NCI-H1436 treated with DMSO at 0.1 percent for 48 hours (cell line): Measurements from ENCODE around the gene NAMPT.
"Not testable (repeated sequence)": the region's sequence is repeated elsewhere in the genome, so short reads cannot be mapped to it uniquely, and the experiment has no call there.

ENCODE experiments used
- DNase-seq: peaks from one replicate; lab custom pipeline; 2025; lab: John Stamatoyannopoulos, UW

Gene NAMPT

GRCh38 chr7:106231856-106232490, 52.8 kb downstream of the NAMPT start:
- DNase-seq = no peak

DNA sequence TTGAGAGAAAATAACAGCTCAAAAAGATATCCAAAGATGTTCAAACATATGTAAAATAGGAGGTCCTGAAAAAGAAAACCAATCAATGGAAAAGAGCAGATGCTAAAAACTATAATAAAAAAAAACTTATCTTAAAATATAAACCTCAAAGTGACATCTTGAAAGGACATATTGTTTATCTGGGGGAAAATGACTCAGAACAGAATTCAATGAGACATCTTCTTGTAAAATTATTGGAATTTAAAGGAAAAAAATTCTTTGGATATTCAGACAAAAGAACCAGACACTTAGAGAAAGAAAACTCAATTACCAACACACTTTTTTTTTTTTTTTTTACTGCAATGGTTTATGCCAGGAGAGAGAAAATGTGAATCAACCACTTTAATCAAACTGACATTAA, 58.9 kb downstream of the NAMPT start:
- no peak for DNase-seq

DNA sequence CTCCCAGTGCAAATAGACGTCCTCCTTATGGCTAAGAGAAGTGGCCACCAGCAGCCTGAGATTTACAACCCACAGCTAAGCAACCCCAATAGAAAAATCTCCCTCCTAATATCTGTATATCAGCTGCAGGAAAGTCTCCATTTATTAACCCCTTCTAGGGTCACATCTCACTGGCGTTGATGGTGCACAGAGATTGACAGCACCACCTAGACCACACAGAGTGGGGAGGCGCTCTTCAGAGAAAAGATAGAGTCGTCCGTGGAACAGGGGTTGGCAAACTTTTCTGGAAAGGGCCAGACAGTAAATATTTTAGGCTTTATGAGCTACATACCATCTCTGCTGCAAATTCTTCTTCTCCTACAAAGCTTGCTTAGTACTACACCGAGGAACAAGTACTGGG, 60.0 kb downstream of the NAMPT start:
- no peak for DNase-seq

GRCh38 chr7:106223156-106223555, 61.6 kb downstream of the NAMPT start:
- DNase-seq = no peak

GRCh38 chr7:106222545-106222944, 62.2 kb downstream of the NAMPT start:
- DNase-seq = no peak

- DNase-seq = no peak
Observed at GRCh38 chr7:106220307-106220706, 64.5 kb downstream of the NAMPT start.

- no peak for DNase-seq
Observed at GRCh38 chr7:106219170-106219569, 65.6 kb downstream of the NAMPT start.

DNA sequence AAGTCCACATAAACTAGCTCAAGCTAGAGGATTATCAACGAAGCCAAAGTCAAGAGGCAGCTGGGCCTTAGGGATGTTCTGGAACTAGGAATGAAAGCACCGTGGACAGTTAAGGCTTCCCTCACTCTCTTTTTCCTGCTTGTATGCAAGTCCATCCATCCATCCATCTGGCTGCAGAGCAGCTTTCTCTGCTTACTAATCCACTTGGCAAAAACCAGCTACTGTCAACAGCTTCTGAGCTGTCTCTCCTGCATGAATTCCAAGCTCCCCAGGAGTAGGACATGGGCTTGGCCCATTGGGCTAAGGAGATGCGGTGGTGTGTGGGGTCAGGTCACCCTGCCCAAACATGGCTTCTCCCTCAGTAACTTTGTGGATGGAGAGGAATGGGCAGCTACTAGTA, 66.2 kb downstream of the NAMPT start:
- DNase-seq = no peak

GRCh38 chr7:106216923-106217542, 67.8 kb downstream of the NAMPT start:
- DNase-seq = no peak

DNA sequence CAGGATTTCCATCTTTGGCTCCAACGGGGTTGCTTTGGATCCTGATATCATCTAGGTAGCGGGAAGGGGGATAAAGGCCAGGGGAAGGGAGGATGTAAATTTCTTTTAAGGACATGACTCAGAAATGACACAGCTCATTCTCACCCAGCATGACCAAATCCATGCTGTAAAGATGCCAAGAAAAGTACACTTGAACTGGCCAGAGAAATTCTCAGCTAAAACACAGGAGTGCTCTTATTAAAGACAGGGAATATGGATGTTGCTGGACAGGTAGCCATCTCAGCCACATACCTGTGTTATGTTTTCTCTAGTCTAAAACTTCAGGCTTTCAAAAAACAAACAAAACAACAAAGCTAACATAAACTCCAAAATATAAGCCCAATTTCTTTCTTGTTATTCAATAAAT, 68.3 kb downstream of the NAMPT start:
- no peak for DNase-seq

- DNase-seq = no peak
Observed at GRCh38 chr7:106215868-106216516, 68.8 kb downstream of the NAMPT start.

DNA sequence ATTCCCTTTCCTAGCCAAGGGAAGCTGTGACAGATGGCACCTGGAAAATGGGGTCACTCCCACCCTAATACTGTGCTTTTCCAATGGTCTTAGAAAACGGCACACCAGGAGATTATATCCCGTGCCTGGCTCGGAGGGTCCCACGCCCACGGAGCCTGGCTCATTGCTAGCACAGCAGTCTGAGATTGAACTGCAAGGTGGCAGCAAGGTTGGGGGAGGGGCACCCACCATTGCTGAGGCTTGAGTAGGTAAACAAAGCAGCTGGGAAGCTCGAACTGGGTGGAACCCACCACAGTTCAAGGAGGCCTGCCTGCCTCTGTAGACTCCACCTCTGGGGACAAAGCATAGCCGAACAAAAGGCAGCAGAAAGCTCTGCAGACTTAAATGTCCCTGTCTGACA, 75.8 kb downstream of the NAMPT start:
- DNase-seq = not testable (repeated sequence)

GRCh38 chr7:106206826-106207541, 77.8 kb downstream of the NAMPT start:
- DNase-seq = no peak

GRCh38 chr7:106205621-106206222, 79.1 kb downstream of the NAMPT start:
- no peak for DNase-seq

DNA sequence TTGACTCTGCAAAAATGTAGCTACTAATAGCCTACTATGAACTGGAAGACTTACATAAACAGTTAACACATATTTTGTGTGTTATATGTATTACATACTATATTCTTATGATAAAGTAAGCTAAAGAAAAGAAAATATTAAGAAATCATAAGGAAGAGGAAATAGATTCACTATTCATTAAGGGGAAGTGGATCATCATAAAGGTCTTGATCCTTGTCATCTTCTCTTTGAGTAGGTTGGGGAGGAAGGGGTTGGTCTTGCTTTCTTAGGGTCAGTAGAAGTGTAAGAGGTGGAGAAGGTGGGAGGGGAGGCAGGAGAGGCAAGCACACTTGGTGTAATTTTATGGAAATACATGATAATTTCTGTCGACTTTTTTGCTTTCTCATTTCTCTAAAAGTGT, 81.3 kb downstream of the NAMPT start:
- DNase-seq = no peak

- no peak for DNase-seq
Observed at GRCh38 chr7:106201164-106201563, 83.6 kb downstream of the NAMPT start.

- DNase-seq = no peak
Observed at GRCh38 chr7:106199813-106200364, 84.9 kb downstream of the NAMPT start.

- DNase-seq = no peak
Observed at GRCh38 chr7:106199024-106199423, 85.8 kb downstream of the NAMPT start.
